ENCODE measurements around the gene CSTPP1. TPM values are rescaled to one million over a fixed set of nuclear protein-coding genes. Genes with fewer than 3 reads are reported as not detected.

Gene CSTPP1
- total RNA-seq, 1 donor from 2014 or later, result 4.1 TPM

DNA sequence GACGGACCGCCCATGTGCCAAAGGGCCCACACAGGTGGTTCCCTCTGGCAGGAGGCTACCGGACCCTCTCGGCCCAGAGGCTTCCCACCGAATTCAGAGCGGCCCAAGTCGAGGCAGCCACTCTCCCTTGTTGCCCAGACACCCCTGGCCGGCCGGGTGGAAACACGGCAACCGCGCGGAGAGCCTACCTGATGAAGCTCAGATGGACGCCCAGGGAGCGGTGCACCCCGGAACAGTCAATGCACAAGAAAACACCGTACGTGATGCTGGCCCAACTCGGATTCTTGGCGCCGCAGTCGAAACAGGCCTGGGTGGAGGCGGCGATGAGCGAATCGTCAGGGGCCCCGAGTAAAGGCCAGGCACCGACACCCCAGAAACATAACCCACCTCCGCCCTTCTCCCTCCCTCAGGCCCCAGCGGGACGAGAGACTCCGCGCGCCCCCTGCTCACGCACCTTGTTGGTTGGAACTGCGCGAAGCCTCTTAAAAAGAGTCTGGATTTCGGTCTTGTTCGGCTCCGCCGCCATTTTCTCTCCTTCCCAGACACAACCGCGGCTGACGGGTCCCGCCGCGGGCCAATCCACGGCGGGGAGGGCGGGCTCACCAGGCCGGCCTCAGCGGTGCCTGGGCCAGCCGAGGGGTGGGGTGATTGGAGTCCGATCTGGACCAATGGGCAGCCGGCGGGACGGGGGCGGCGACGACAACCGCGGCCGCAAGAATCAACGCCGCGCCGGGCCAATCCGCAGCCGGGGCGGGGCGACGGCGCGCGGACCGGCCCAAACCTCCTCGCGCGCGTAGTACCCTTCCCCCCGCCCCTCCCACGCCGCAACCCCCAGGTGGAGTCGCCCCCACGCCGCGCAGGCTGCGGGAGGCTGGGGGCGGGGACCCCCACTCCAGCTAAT, 240.0 kb downstream of the CSTPP1 start, which contains the start of gene ARFGAP2:
ARFGAP2 (minus strand) TSS at position 552 of the 901 bp plus-strand sequence; CDS start at position 526, 26 bp downstream.
- ATAC-seq (peak; percentile 81), DNase-seq (ENCODE audit: low spot score) (peak; percentile 98)

DNA sequence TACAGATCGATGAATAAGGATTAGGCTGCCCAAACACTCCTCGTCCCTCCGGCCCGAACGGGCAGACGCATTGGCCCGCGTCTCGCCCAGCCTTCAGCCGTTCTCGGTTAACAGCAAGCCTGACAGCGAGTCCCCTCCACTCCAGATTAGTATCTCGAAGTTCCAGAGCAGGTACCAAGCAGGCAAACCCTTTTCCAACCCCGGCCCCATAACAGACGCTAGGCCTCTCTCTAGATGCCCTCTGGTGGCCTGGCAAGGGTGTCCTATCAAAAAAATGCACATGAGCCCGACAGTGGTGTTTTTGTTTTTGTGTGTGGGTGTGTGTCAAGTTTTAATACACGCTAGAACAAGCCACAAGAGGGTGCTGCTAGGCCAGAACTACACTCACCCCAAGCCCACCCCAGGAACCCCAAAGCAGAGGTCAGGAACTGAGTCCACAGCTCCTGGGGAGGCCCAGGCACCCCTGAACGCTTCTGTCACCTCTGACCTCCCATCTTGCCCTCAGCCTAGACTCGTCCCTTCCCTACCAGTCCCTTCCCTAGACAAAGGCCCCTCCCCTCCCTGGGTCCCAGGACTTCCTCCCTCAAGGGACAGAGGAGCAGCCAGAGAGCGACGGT, 240.8 kb downstream of the CSTPP1 start:
- ATAC-seq (peak; percentile 72), DNase-seq (ENCODE audit: low spot score) (peak; percentile 80)

DNA sequence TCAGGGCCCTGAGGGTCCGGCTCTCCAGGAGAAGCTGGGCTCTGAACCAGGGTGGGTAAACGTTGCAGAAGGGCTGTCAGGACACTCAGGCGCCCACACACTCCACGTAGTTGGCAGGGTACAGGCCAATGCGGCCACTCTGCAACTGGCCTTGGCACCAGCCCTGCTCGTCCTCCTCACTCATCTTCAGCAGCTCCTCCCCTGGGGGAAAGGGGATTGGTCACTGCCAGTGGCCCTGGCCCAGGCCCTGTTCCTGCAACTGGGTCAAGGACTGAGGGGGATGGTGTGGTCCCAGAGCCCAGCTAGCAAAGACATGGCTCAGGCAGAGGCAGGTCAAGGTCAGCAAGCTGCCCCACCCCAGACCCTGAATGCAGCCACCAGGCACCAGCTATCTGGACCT, 241.3 kb downstream of the CSTPP1 start:
- peak; percentile 90 for DNase-seq (ENCODE audit: low spot score)
- peak; percentile 56 for ATAC-seq

DNA sequence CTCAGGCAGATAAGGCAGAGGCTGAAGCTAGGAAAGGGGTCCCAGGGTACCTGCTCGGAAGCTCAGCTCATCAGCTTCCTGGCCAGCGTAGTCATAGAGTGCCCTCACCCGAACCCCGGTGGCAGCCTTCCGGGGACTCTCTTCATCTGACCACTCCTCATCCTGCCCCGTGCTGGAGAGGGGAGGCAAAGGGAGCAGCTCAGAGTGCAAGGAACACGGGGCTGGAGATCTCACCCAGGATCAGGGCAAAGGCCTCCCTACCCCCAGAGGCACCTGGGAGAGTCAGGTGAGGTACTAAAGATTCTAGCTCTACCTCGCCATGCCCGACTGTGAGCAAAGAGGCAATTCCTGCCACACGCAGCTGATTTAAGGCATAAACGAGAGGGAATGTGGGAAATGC, 241.8 kb downstream of the CSTPP1 start:
- no peak for DNase-seq (ENCODE audit: low spot score)
- ATAC-seq, result peak; percentile 3

DNA sequence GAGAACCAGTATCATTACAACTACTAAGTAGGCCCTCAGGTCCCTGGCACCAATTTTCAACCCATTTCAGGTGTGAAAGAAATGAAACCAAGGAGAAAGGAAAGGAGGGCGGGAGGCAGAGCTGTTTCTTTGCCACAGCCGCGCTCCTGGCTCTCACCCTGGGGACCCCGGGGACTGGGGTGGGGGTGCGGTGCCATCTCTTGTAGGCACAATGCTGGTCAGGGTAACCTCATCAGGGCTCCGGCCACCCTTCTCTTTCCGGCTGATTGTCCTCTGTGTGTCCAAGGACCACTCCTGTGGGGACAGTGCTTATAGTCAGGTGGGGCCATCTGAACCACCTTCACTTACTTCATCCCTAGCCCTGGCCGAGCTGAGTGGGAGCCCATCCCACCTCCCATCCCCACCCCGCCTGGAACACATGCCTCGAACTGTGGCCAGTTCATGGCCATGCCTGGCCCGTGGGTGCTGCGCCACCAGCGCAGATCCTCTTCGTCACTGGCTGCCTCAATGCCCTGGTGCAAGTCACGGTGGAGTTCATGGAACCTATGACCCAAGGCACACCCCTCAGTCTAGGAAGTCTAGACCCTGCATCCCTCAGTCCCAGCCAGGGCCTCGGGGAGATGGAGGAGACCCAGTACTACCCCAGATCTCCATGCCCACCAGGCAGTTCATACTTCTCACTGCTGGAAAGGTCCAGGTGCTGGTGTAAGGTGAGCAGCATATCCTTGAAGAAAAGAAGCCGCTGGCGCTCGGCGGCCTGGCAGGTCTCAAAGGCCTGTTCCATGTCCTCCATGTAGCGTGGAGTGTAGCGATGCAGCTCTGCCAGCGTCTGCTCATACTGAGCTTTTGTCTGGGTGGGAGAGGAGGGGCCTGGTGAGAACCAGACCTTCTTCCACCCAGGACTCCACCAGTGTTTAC, 242.4 kb downstream of the CSTPP1 start:
- DNase-seq (ENCODE audit: low spot score), result peak; percentile 43

DNA sequence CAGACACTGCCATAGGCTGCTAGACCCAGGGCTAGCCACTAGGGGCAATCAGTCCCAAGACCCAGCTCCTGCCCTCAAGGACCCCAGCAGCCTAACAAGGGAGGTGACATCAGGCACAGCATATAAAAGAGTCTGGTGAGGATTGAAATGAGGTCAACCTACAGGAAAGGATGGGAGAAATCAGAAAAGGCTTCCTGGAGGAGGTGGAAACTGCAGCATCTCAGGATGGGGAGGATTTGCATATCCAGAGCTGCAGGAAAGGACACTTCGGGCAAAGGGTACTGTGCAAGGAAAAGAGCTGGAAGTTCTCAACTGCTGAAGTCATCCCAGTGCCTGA, 243.1 kb downstream of the CSTPP1 start:
- ATAC-seq (no peak), DNase-seq (ENCODE audit: low spot score) (peak; percentile 48)

More for the DNA sequence above, 242.4 kb downstream of the CSTPP1 start:
- no peak for ATAC-seq

DNA sequence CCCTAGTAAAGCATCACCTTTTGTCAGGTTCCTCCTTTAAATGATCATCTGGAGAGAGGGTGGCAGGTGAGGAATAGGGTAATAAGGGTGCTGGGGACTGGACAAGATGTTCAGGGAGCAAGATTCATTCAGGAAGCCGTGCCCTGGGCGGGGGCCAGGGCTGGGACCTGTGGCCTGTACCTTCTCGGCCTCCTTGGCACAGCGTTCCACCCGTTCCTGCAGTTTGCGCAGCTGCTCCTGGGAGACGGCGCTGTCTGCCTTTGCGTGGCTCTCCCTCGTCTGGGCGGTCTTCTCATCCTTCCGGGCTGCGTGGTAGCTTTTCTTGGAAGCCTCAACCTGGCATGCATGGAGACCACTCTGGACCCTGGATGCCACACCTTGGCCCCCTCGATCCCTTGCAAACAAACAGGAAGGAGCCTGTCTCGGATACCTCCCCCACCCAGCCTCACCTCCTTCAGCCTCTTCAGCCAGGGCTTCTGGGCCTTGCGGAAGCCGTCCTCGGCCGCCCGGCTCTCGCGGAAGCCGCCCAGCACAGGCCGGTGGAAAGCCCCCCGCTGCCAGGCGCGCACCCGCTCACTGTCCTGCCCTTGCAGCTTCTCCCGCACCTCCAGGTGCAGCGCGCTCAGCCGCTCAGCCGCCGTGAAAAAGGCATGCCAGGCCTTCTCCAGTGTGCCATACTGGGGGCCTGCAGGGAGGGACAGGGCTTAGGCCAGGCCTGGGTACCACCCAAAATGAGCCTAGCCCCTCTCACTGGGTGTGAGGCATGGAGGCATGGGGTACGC, 243.6 kb downstream of the CSTPP1 start:
- ATAC-seq, result no peak
- no peak for DNase-seq (ENCODE audit: low spot score)

DNA sequence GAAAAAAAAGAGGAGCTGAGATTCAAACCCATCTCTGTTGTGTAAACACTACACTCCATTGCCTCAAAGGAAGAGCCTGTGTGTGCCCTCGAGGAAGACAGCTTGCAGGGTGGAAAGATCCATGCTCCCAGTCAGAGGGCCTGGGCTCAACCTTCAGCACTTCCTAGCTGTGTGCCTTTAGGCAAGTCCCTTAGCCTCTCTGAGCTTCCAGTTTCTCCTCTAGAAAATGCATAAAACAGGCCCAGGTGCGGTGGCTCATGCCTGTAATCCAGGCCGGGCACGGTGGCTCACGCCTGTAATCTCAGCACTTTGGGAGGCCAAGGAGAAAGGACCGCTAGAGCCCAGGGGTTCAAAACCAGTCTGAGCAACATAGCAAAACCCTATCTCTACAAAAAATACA, 244.7 kb downstream of the CSTPP1 start:
- DNase-seq (ENCODE audit: low spot score) (no peak), ATAC-seq (no peak)

DNA sequence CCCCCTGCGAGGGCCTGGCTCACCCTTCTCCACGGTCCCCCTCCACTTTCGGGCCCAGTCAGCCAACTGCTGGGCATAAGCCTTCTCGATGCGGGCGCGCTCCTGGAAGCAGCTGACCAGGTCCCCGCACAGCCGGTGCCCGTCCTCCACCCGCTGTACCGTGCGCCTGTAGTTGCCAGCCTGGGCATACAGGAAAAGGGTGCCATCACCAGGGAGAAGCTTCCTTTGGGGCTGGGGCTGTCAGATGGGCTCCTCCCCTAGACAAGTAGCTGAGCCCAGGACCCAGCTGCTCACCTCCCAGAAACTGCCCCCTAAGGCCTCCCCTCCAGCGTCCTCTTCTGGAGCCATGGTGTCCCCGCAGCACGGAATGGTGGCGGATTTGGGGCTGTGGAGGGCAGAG, 245.8 kb downstream of the CSTPP1 start:
- DNase-seq (ENCODE audit: low spot score) (no peak), ATAC-seq (no peak)

DNA sequence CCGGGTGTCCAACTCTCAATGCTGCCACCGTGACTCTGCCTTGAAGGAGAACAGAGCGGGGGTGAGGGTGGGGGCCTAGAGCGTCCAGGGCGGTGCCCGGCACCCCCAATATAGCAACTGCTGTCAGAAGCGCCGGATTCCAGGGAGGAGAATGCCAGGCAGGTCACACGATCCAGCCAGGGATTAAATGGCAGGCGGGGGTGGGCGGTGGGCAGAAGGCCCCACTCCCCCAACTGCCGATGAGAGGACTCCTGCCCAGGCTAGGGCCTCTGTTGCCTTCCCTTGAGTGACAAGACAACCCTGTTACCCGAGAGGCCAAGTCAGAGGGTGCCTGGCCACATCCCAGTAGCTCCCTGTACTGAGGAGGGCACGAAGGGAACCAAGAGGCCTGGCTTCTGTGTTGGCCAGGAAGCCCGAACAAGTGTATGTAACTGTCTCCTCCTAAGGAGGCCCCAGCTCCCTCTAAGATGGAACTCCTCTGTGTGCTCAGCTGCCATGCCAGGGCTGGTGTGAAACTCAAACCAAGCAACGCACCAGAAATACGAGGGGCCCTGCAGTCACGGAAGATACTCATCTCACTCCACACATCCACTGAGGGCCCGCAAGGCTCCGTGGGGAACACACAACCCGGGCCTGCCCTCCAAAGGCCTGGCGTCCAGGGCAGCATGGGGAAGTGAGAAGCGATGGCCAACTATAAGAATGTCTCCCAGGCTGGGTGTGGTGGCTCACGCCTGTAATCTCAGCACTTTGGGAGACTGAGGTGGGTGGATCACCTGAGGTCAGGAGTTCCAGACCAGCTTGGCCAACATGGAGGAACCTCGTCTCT, 246.7 kb downstream of the CSTPP1 start:
- DNase-seq (ENCODE audit: low spot score), result no peak

DNA sequence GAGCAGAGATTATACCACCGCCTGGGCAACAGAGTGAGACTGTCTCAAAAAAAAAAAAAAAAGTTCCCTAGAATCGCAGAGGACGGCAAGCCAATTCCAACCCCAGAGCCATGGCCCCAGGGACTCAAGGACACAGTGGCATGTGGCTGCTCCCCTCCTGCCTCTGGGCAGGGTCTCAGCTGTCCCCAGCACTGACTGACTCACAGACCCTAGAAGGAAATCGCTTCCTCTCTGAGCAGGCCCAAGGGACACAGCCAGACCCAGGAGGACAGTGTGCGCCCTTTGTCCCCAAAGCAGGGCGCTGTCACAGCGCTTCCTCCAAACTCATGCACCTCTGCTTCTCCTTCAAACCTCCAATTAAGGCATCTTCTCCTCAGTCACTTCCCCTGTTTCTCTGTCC, 247.4 kb downstream of the CSTPP1 start:
- DNase-seq (ENCODE audit: low spot score), result no peak
- no peak for ATAC-seq

More for the DNA sequence above, 246.7 kb downstream of the CSTPP1 start:
- ATAC-seq, result no peak

DNA sequence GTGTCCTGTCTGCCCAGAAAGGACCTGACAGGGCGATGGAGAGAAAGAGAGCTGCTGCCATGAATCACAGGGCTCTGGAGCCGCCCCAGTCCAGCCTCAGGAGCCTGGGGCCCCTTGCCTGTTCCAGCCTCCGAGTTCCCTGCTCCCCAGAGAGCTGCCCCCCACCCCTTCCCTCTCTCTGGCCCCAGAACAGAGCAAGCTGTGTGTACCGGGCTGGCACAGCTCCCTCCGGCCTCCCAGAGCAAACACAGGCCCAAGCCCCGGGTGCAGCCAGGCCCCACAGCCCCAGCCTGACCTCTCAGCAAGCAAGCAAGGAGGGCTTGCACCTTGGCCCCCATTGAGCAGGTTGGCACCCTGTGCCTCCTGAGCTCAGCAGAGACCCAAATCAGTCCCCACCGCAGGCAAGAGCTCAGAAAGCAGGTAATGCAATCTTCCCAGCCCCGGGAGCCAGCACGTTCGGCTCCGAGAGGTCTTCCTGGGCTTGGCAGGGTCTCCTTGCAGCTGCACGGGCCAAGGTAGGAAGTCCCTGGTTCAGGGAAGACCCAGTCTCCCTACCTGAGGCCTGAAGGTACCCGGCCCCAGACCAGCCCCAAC, 248.2 kb downstream of the CSTPP1 start:
- ATAC-seq (peak; percentile 68), DNase-seq (ENCODE audit: low spot score) (peak; percentile 93)

DNA sequence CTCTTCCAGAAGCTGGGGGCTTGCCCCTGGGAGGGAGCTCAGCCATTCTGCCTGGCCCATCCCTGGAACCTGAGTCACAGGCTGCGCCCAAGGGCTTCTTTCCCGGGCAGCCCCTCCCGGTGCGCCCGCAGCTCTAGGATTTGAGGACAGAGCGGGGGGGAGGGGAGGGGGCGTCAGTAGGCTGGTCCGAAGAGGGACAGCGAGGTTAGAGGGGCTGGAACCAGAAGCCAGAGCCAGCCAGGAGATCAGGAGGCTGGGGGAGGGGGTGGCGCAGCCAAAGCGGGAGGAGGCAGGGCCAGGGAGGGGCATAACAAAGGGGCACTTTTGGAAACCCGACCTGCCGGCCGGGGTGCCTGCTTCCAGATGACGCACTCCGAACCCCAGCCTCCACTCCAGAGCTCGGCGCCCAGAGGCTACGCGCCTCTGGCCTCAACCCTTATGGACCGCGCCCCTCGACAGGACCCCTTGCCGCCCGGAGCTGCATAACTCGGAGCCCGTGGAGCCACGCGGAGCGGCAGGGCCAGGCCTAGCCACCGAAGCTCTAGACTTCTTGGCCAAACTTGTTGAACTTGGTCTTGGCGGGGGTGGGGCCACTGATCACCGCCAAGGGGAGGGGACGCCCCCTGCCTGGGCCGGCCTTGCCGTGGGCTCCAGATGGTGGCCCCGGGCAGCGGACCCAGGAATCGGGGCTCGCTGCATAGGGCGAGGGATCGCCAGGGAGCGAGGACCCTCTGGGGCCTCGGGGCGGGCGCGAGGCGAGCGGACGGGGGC, 248.9 kb downstream of the CSTPP1 start:
- ATAC-seq (peak; percentile 53), DNase-seq (ENCODE audit: low spot score) (peak; percentile 78)

DNA sequence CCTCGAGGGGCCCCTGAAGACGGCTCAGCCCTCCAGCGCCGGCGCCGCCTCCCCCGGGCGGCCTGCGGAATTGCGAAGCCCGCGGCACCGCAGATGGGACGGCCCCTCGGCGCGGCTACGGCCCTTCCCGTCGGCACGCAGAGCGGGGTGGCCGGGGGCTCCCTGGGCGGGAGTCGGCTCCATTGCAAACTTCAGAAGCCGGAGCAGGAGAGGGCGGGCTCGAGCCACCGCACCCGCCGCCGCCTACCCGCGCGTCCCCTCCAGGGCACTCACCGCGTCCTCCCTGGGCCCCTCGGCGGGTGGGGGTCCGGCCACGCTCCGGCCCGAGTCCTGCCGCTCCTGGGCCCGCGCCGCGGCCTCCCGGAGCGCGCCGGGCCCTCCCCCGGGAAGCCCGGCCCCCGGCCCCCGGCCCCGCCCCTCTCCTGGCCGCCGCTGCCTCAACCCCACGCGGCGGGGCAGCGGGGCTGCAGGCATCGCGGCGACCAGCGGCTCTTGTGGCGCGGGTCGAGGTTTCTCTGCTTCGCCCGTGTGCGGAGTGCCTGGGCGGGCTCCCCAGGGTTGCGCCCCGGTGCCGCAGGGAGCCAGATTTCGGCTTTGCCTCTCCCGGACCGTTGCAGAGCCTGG, 249.6 kb downstream of the CSTPP1 start, which contains the start of gene PACSIN3:
PACSIN3 (minus strand) TSS at position 359 of the 624 bp plus-strand sequence. CDS start 3,707 bp downstream, outside the sequence.
- DNase-seq (ENCODE audit: low spot score), result no peak
- ATAC-seq, result peak; percentile 64

DNA sequence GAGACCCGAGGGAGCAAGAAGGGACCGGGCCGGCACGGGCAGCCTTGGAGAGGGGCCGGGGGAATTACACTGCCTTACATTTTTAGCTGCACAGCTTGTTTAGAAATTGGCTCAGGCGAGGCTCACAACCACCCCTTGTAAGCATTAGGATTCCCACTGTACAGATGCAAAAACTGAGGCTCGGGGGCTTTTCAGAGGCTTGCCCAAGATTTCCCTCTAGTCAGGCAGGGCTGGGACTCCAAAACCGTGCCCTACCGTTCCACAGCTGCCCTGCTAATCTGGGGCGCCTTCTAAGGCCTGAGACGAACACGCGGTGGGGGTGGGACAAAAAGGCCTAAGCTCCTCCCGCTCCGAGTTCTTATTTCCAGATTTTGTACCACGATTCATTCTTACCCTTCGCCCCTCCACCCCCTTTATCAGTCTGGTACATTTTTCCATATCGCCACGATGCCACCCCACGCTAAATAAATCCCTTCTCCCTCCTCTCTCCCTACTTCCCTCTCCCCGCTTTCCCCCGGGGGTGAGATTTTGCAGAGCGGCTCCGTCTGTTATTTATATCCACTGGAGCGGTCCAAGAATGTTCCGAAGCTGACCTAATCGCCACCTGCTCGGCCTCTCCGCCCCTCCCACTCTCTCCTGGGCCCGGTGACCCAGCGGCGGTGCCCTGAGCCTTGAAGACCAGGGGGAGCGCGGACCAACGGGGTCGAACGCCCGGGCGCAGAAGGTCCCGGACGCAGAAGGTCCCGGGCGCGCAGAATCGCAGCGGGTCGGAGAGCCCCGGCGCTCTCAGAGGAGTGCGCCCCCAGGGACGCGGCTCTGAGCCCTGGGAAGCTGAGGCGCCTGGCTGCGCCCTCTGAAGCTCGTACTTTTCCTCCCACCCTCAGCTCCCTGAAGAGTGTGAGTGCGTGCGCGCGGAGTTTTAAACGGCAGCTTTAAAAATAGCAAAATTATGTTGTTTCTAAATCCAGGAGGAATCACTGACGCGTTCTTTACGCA, 250.4 kb downstream of the CSTPP1 start:
- peak; percentile 59 for DNase-seq (ENCODE audit: low spot score)
- peak; percentile 19 for ATAC-seq

DNA sequence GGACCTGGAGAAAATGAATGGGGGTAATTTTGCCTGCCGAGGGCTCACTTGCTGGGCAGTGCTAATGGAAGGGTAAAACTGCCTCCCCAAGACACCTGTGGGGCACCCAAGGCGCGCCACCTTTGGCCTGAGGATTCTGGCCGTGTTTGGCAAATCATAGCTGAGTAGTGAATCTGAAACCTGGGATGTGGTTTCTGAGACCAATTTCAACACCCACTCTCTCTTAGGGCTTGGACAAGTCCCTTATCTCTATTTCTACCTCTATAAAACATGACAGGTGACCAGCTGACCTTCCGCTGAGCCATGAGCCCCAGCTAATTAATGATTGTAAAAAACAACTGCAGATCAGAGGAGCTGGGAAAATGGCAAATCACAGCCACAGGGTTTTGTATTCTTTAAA, 251.2 kb downstream of the CSTPP1 start:
- DNase-seq (ENCODE audit: low spot score) (no peak), ATAC-seq (peak; percentile 1)
